AG04449 (cell line): ENCODE data around the gene ZAR1L.

Experiments
- CTCF ChIA-PET: fragments of 350-600 bp; formaldehyde crosslinking; extraction: SDS; loops from one replicate; lab custom pipeline; 2021; ENCODE audit warnings: antibody characterized with exemption; lab: Yijun Ruan, JAX
- POLR2A ChIA-PET: fragments of 400-600, 350-600 bp; formaldehyde crosslinking; extraction: SDS; loops from one replicate; lab custom pipeline; 2020; ENCODE audit warnings: antibody characterized with exemption, inconsistent platforms; lab: Yijun Ruan, JAX
- DNase-seq: peaks from one replicate; pipeline ENCODE4 v3.0.0-alpha.2; 2010; ENCODE audit warnings: low read depth, low spot score
- H3K4me3 ChIP-seq: 2 replicates; pipeline ENCODE4 v1.5.1; 2011; ENCODE audit warnings: low read depth, mild to moderate bottlenecking, control low read depth, low read length
- TF ChIP-seq, protein P1 (sequence below): IDR thresholded peaks from one replicate; pipeline ENCODE4 v1.5.1; 2011; ENCODE audit warnings: mild to moderate bottlenecking, moderate library complexity, low read length, control low read depth, inconsistent platforms; ENCODE audit not compliant: insufficient read depth; ENCODE audit errors: missing control alignments

Gene ZAR1L

DNA sequence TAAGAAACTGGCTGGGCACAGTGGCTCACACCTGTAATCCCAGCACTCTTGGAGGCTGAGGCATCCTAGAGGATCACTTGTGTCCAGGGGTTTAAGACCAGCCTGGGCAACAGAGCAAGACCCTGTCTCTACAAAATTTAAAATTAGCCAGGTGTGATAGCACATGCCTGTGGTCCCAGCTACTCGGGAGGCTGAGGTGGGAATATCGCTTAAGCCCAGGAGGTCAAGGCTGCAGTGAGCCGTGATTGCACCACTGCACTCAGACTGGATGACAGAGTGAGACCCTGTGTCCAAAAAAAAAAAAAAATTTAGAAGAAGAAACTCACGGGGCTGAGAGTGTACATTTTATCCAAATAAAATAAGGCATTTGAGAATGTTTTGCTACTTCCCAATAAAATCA is 58.9 kb downstream of the ZAR1L start:
- POLR2A ChIA-PET, result no interaction called here
- TF ChIP-seq, protein P1, sequence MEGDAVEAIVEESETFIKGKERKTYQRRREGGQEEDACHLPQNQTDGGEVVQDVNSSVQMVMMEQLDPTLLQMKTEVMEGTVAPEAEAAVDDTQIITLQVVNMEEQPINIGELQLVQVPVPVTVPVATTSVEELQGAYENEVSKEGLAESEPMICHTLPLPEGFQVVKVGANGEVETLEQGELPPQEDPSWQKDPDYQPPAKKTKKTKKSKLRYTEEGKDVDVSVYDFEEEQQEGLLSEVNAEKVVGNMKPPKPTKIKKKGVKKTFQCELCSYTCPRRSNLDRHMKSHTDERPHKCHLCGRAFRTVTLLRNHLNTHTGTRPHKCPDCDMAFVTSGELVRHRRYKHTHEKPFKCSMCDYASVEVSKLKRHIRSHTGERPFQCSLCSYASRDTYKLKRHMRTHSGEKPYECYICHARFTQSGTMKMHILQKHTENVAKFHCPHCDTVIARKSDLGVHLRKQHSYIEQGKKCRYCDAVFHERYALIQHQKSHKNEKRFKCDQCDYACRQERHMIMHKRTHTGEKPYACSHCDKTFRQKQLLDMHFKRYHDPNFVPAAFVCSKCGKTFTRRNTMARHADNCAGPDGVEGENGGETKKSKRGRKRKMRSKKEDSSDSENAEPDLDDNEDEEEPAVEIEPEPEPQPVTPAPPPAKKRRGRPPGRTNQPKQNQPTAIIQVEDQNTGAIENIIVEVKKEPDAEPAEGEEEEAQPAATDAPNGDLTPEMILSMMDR, result no peak
- CTCF ChIA-PET, result interaction anchor here (4.3 kb wide), 1 partner anchor 10 kb away, joined by 42 read pairs; no protein-coding TSS in a partner anchor
- H3K4me3 ChIP-seq, result no peak overlapping the region
- DNase-seq, result no peak

DNA sequence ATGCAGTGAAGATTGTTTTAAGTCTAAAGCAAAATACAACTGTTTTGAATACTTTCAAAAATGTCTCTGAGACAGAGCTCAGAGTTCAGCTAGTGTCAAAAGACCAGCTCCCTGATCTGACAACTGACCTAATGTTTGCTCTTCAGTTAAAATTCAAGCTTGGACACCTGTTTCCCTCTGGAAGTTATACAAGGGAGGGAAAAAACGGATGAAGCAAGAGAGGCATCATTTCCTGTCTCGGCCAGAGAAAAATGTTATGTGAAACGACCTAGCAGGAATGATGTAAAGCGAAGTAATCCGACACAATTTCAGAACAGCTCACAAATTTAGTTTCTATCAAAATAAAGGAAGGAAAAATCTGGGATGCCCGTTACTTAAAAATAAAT is 59.4 kb downstream of the ZAR1L start:
- no peak for DNase-seq
- TF ChIP-seq, protein P1, result no peak
- ChIA-PET POLR2A (no interaction called here), CTCF (interaction anchor here (0.5 to 4.3 kb wide), 3 partner anchors 10 to 396 kb away, joined by 3 to 42 read pairs (median 3); no protein-coding TSS in a partner anchor)
- no peak overlapping the region for H3K4me3 ChIP-seq

DNA sequence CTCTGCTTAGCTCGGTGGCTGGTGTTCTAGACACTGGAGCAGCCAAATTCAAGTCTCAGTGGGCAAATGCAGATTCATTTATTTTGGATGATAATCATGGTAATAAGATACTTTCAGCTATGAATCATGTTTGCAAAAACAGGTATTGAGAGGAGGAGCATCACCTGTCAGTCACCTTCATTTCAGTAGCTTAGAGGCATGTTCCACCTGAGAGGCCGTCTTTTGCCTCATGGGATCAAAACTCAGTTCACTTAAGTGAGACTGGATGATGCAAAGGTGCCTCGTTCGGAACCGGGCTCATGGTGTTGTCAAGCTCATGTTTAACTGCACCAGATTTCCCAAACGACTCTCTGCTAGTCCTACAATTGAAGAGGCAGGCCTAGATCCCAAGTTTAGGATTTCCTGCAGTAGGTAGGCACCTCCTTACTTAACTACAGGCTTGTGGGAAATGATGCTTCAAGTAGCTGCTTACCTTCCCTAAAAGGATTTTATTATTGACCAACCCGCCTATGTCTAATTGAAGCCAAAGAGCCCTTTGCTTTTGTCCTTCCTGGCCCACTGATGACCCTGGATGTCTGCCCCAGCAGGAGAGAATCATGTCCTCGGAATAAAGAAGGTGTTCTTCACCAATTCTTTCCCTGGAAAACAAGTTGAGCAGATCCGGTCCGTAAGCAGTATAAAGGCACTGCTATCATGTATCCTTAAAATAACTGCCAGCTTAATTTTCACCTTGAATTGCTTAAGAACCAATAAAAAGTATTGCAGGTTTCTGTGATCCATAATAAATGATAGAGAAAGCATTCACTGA is 60.0 kb downstream of the ZAR1L start:
- POLR2A ChIA-PET, result interaction anchor here (0.6 kb wide), 1 partner anchor 15 kb away, joined by 6 read pairs; no protein-coding TSS in a partner anchor
- DNase-seq, result no peak
- CTCF ChIA-PET, result interaction anchor here (0.5 to 4.3 kb wide), 4 partner anchors 9 to 397 kb away, joined by 3 to 42 read pairs (median 5); no protein-coding TSS in a partner anchor
- H3K4me3 ChIP-seq, result no peak overlapping the region
- TF ChIP-seq, protein P1, result no peak

DNA sequence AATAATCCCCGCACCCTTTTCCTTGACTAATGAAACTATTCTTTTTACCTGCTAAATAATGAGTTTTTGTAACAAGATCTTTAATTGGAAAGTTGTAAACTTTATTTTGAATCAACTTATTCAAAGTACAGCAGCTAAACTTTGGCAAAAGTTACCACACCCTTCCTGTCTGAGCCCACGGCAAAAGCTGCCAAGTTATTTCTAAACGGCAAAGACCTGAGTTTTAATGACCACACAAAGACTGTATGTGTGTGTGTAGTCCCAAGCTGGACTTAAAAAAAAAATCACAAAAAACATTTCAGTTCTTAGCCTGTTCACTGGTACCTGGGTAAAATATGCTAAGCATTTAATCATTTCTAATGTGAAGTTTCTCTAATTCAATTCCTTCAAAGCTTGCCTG is 60.7 kb downstream of the ZAR1L start:
- no peak for DNase-seq
- POLR2A ChIA-PET, result interaction anchor here (0.6 kb wide), 1 partner anchor 16 kb away, joined by 6 read pairs; no protein-coding TSS in a partner anchor
- TF ChIP-seq, protein P1, result no peak
- CTCF ChIA-PET, result interaction anchor here (1.2 to 4.3 kb wide), 3 partner anchors 9 to 89 kb away, joined by 3 to 42 read pairs (median 7); no protein-coding TSS in a partner anchor
- no peak overlapping the region for H3K4me3 ChIP-seq

DNA sequence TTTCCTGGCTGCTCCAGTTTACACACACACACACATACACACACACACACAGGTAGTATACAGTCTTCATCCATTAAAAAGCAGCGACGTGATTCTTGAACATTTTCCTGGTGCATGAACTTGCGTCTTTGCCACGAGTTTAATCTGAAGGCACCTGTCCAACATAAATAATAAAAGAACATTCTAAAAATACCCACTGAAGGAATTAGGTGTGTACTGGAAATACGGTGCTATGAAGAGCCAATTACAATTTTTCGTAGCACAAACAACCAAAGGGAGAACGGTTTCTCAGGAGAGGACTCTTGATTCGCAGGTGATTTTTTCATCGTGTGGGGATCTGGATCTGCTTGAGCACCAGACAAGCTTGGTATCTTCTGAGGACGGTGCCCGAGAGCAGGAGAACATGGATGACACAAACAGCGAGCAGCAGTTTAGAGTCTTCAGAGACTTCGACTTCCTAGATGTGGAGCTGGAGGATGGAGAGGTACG is 61.2 kb downstream of the ZAR1L start:
- POLR2A ChIA-PET, result no interaction called here

More for the DNA sequence above, 61.2 kb downstream of the ZAR1L start:
- H3K4me3 ChIP-seq, result no peak overlapping the region
- CTCF ChIA-PET, result interaction anchor here (1.6 to 4.3 kb wide), 2 partner anchors 8 to 89 kb away, joined by 7 to 42 read pairs; no protein-coding TSS in a partner anchor
- no peak for DNase-seq
- TF ChIP-seq, protein P1, result no peak
